ENCODE measurements around the gene DDB1. TPM values are rescaled to one million over a fixed set of nuclear protein-coding genes. Genes with fewer than 3 reads are reported as not detected.
A peak's percentile ranks its signal among the peaks of the same experiment; 100 is the strongest.

The DDB1 gene
- total RNA-seq, 2 donors from 2014 or later: 179 to 253 TPM

GRCh38 chr11:61331651-61332050 is 1.3 kb downstream of the DDB1 start:
- H3K36me3 ChIP-seq: peaks cover 0 to 7% of the 10 kb centered on the region in 2 donors
- H3K4me3 ChIP-seq: peak overlapping the region; percentile 93 to 95
- H3K4me1 ChIP-seq (replicated peaks): peaks cover under 1% of the 10 kb centered on the region
- no peaks in the 10 kb centered on the region for H3K27me3 ChIP-seq (replicated peaks; ENCODE audit: insufficient read depth)
- H3K27ac ChIP-seq: peak overlapping the region in 1 of 2 donors; percentile 84
- H3K9me3 ChIP-seq: no peaks in the 10 kb centered on the region
- no peak for TF ChIP-seq CTCF (IDR thresholded peaks at IDR 0.05)
- TF ChIP-seq POLR2A (IDR thresholded peaks at IDR 0.05): no peak
- TF ChIP-seq POLR2AphosphoS5 (IDR thresholded peaks at IDR 0.05): no peak
- DNase-seq (ENCODE audit: low spot score): no peak
- 53% methylated on average over 6 of the region's 6 CpGs for whole genome bisulfite sequencing
- intact Hi-C loops (cut with DNase I): loop anchor here (10.0 kb wide), 1 partner anchor 1777 kb away; no protein-coding TSS in a partner anchor

GRCh38 chr11:61329871-61330270 is 3.0 kb downstream of the DDB1 start:
- peaks cover 0 to 8% of the 10 kb centered on the region in 2 donors for H3K36me3 ChIP-seq
- no peak for TF ChIP-seq POLR2AphosphoS5 (IDR thresholded peaks at IDR 0.05)
- no peak for TF ChIP-seq POLR2A (IDR thresholded peaks at IDR 0.05)
- no peak for TF ChIP-seq CTCF (IDR thresholded peaks at IDR 0.05)
- no peaks in the 10 kb centered on the region for H3K27me3 ChIP-seq (replicated peaks; ENCODE audit: insufficient read depth)
- H3K4me1 ChIP-seq (replicated peaks): peaks cover 9% of the 10 kb centered on the region
- H3K9me3 ChIP-seq: no peaks in the 10 kb centered on the region
- H3K27ac ChIP-seq: no peak overlapping the region
- H3K4me3 ChIP-seq: no peak overlapping the region
- intact Hi-C loops (cut with DNase I): loop anchor here (10.0 kb wide), 1 partner anchor 1775 kb away; no protein-coding TSS in a partner anchor
- WGBS: 77% methylated on average over 4 of the region's 4 CpGs
- DNase-seq (ENCODE audit: low spot score): no peak

- H3K9me3 ChIP-seq: no peaks in the 10 kb centered on the region
- H3K27ac ChIP-seq: no peak overlapping the region
- peaks cover 0 to 20% of the 10 kb centered on the region in 2 donors for H3K36me3 ChIP-seq
- intact Hi-C loops (cut with DNase I): no loop called here
- no peak for DNase-seq (ENCODE audit: low spot score)
- H3K4me3 ChIP-seq: no peak overlapping the region
- peaks cover 9% of the 10 kb centered on the region for H3K4me1 ChIP-seq (replicated peaks)
- no peak for TF ChIP-seq POLR2A (IDR thresholded peaks at IDR 0.05)
- TF ChIP-seq CTCF (IDR thresholded peaks at IDR 0.05): no peak
- no peak for TF ChIP-seq POLR2AphosphoS5 (IDR thresholded peaks at IDR 0.05)
- 87% methylated on average over 9 of the region's 9 CpGs for WGBS
- H3K27me3 ChIP-seq (replicated peaks; ENCODE audit: insufficient read depth): no peaks in the 10 kb centered on the region
Measured at GRCh38 chr11:61328351-61328750, 4.6 kb downstream of the DDB1 start.

- H3K36me3 ChIP-seq: peaks cover 1 to 27% of the 10 kb centered on the region in 2 donors
- no peaks in the 10 kb centered on the region for H3K9me3 ChIP-seq
- TF ChIP-seq POLR2AphosphoS5 (IDR thresholded peaks at IDR 0.05): no peak
- TF ChIP-seq POLR2A (IDR thresholded peaks at IDR 0.05): no peak
- TF ChIP-seq CTCF (IDR thresholded peaks at IDR 0.05): no peak
Measured at GRCh38 chr11:61327669-61328071, 5.2 kb downstream of the DDB1 start.

GRCh38 chr11:61325649-61326414 is 7.1 kb downstream of the DDB1 start:
- intact Hi-C loops (cut with DNase I): no loop called here
- WGBS: 25% methylated on average over 2 of the region's 2 CpGs
- no peak overlapping the region for H3K4me3 ChIP-seq
- peak; percentile 81 for DNase-seq (ENCODE audit: low spot score)
- H3K36me3 ChIP-seq: peaks cover 5 to 39% of the 10 kb centered on the region in 2 donors
- TF ChIP-seq POLR2AphosphoS5 (IDR thresholded peaks at IDR 0.05) (peak; percentile 40), CTCF (IDR thresholded peaks at IDR 0.05) (no peak)
- H3K4me1 ChIP-seq (replicated peaks): peaks cover 9% of the 10 kb centered on the region
- no peaks in the 10 kb centered on the region for H3K27me3 ChIP-seq (replicated peaks; ENCODE audit: insufficient read depth)
- peak overlapping the region; percentile 28 to 40 for H3K27ac ChIP-seq
- H3K9me3 ChIP-seq: no peaks in the 10 kb centered on the region

More at GRCh38 chr11:61327669-61328071, 5.2 kb downstream of the DDB1 start:
- DNase-seq (ENCODE audit: low spot score): no peak
- peaks cover 9% of the 10 kb centered on the region for H3K4me1 ChIP-seq (replicated peaks)
- no peaks in the 10 kb centered on the region for H3K27me3 ChIP-seq (replicated peaks; ENCODE audit: insufficient read depth)
- intact Hi-C loops (cut with DNase I): no loop called here
- no peak overlapping the region for H3K4me3 ChIP-seq
- no peak overlapping the region for H3K27ac ChIP-seq
